OCI-LY1 (cell line): ENCODE results near the gene TMEM174.

Experiments used
- CTCF ChIP-seq: fragments of 200-600 bp; sonication (generic), shearing (Covaris generic); IDR thresholded peaks from 2 replicates; pipeline ENCODE4 v1.5.1; 2017; ENCODE audit warnings: mild to moderate bottlenecking, antibody characterized with exemption, low read length, moderate library complexity, mixed read lengths
- EZH2 ChIP-seq: fragments of 200-600 bp; sonication (generic), shearing (Covaris generic); IDR thresholded peaks from 2 replicates; pipeline ENCODE4 v1.8.0; 2017; ENCODE audit warnings: borderline replicate concordance, mixed run types, mild to moderate bottlenecking, antibody characterized with exemption, low read length, moderate library complexity, mixed read lengths

GRCh38 chr5:73152411-73153388, 20.3 kb upstream of the TMEM174 start:
- TF ChIP-seq CTCF (peak; percentile 37; the same call in 1 of the 2 replicates), EZH2 (no peak)
